HG03135 (cell line): Measurements from ENCODE around the gene CPXCR1.
"Not testable (repeated sequence)": the region's sequence is repeated elsewhere in the genome, so short reads cannot be mapped to it uniquely, and the experiment has no call there.

ENCODE experiments used
- ATAC-seq: cut with Tn5 transposase; IDR thresholded peaks from one replicate; pipeline ENCODE4 v1.9.1; 2021; ENCODE audit warnings: mild to moderate bottlenecking, moderate library complexity; ENCODE audit not compliant: unreplicated experiment

Gene CPXCR1

GRCh38 chrX:88746925-88747324 lies at the start of gene CPXCR1:
Gene CPXCR1, plus strand, starts transcription at chrX:88747225. Its CDS starts 6,190 bp downstream, at chrX:88753415.
- ATAC-seq, result no peak

GRCh38 chrX:88735835-88736234 lies 11.2 kb upstream of the CPXCR1 start:
- no peak for ATAC-seq

GRCh38 chrX:88746215-88746614 lies 810 bp upstream of the CPXCR1 start:
- not testable (repeated sequence) for ATAC-seq

- not testable (repeated sequence) for ATAC-seq
Observed at GRCh38 chrX:88752339-88752738, 5.3 kb downstream of the CPXCR1 start.

GRCh38 chrX:88789825-88790224 lies 42.8 kb downstream of the CPXCR1 start:
- no peak for ATAC-seq
